ENCODE data around the gene TCP11L1. TPM values are rescaled to one million over a fixed set of nuclear protein-coding genes. Genes with fewer than 3 reads are reported as not detected.

TCP11L1 gene
- total RNA-seq, 1 experiment from 2014 or later, result 15.2 TPM

GRCh38 chr11:33068611-33069340 is 29.4 kb downstream of the TCP11L1 start:
- no peaks in the 10 kb centered on the region for H4K20me1 ChIP-seq (ENCODE audit: low read length)
- no peaks in the 10 kb centered on the region for H3K79me2 ChIP-seq (ENCODE audit: low read length)
- no peak for TF ChIP-seq EZH2 (IDR thresholded peaks at IDR 0.05; ENCODE audit: low read length, unreplicated experiment)
- no peak for TF ChIP-seq EZH2phosphoT487 (IDR thresholded peaks at IDR 0.05; ENCODE audit: borderline replicate concordance, low read length)
- TF ChIP-seq CTCF (conservative IDR thresholded peaks at IDR 0.05; ENCODE audit: low read depth, low read length), result no peak
- peaks cover 6% of the 10 kb centered on the region for H3K36me3 ChIP-seq (ENCODE audit: low read depth, low read length)
- no peak overlapping the region for H3K27ac ChIP-seq (ENCODE audit: low read length)
- H3K27me3 ChIP-seq (ENCODE audit: low read length), result no peaks in the 10 kb centered on the region
- DNase-seq, result no peak
- no peak overlapping the region for H2AFZ ChIP-seq (ENCODE audit: low read length)
- H3K9me2 ChIP-seq (replicated peaks; ENCODE audit: low read length), result no peaks in the 10 kb centered on the region
- intact Hi-C loops (cut with micrococcal nuclease), result loop anchor here (10.0 kb wide), 2 partner anchors 174 to 354 kb away; partner anchors contain the start of gene QSER1
- no peak overlapping the region for H3K4me2 ChIP-seq (ENCODE audit: low read length)
- H3K9ac ChIP-seq (ENCODE audit: low read length), result no peak overlapping the region
- POLR2A ChIA-PET (ENCODE audit: unreplicated experiment), result no interaction called here
- no peak for ATAC-seq
- H3K4me1 ChIP-seq (ENCODE audit: insufficient read depth, low read length), result no peaks in the 10 kb centered on the region
- BruUV-seq (replicated peaks), result no TSS peak
- H3K9me3 ChIP-seq (ENCODE audit: low read length), result no peaks in the 10 kb centered on the region
- H3F3A ChIP-seq (ENCODE audit: low read length, unreplicated experiment), result no peaks in the 10 kb centered on the region
- CTCF ChIA-PET, result no interaction called here
- no peak overlapping the region for H3K4me3 ChIP-seq (ENCODE audit: low read length)

- Histone ChIP-seq H3K4me3 (ENCODE audit: low read length) (no peak overlapping the region), H3K9me3 (ENCODE audit: low read length) (no peaks in the 10 kb centered on the region), H3K9me2 (replicated peaks; ENCODE audit: low read length) (no peaks in the 10 kb centered on the region), H3F3A (ENCODE audit: low read length, unreplicated experiment) (no peaks in the 10 kb centered on the region), H3K79me2 (ENCODE audit: low read length) (no peaks in the 10 kb centered on the region), H4K20me1 (ENCODE audit: low read length) (no peaks in the 10 kb centered on the region), H3K27me3 (ENCODE audit: low read length) (no peaks in the 10 kb centered on the region), H2AFZ (ENCODE audit: low read length) (no peak overlapping the region), H3K4me2 (ENCODE audit: low read length) (no peak overlapping the region), H3K4me1 (ENCODE audit: insufficient read depth, low read length) (no peaks in the 10 kb centered on the region), H3K9ac (ENCODE audit: low read length) (no peak overlapping the region), H3K36me3 (ENCODE audit: low read depth, low read length) (peaks cover 3% of the 10 kb centered on the region; the same call in 1 of the 2 replicates), H3K27ac (ENCODE audit: low read length) (no peak overlapping the region)
- ATAC-seq (no peak), DNase-seq (no peak)
- ChIA-PET POLR2A (ENCODE audit: unreplicated experiment) (no interaction called here), CTCF (no interaction called here)
- no TSS peak for BruUV-seq (replicated peaks)
- intact Hi-C loops (cut with micrococcal nuclease), result no loop called here
- TF ChIP-seq EZH2 (IDR thresholded peaks at IDR 0.05; ENCODE audit: low read length, unreplicated experiment) (no peak), CTCF (conservative IDR thresholded peaks at IDR 0.05; ENCODE audit: low read depth, low read length) (no peak), EZH2phosphoT487 (IDR thresholded peaks at IDR 0.05; ENCODE audit: borderline replicate concordance, low read length) (no peak)
Observed at GRCh38 chr11:33072465-33072864, 33.1 kb downstream of the TCP11L1 start.

- Histone ChIP-seq H3K4me1 (ENCODE audit: insufficient read depth, low read length) (no peaks in the 10 kb centered on the region), H3K9me2 (replicated peaks; ENCODE audit: low read length) (no peaks in the 10 kb centered on the region), H3K27ac (ENCODE audit: low read length) (no peak overlapping the region), H3K9ac (ENCODE audit: low read length) (no peak overlapping the region), H2AFZ (ENCODE audit: low read length) (no peak overlapping the region), H3K9me3 (ENCODE audit: low read length) (no peaks in the 10 kb centered on the region), H3F3A (ENCODE audit: low read length, unreplicated experiment) (no peaks in the 10 kb centered on the region), H3K4me3 (ENCODE audit: low read length) (no peak overlapping the region), H3K27me3 (ENCODE audit: low read length) (no peaks in the 10 kb centered on the region), H3K4me2 (ENCODE audit: low read length) (no peak overlapping the region), H3K36me3 (ENCODE audit: low read depth, low read length) (peaks cover 5% of the 10 kb centered on the region), H3K79me2 (ENCODE audit: low read length) (no peaks in the 10 kb centered on the region), H4K20me1 (ENCODE audit: low read length) (no peaks in the 10 kb centered on the region)
- DNase-seq, result no peak
- POLR2A ChIA-PET (ENCODE audit: unreplicated experiment), result no interaction called here
- no peak for TF ChIP-seq EZH2 (IDR thresholded peaks at IDR 0.05; ENCODE audit: low read length, unreplicated experiment)
- no peak for TF ChIP-seq EZH2phosphoT487 (IDR thresholded peaks at IDR 0.05; ENCODE audit: borderline replicate concordance, low read length)
- TF ChIP-seq CTCF (conservative IDR thresholded peaks at IDR 0.05; ENCODE audit: low read depth, low read length), result no peak
- ATAC-seq, result no peak
- intact Hi-C loops (cut with micrococcal nuclease), result no loop called here
- CTCF ChIA-PET, result no interaction called here
- no TSS peak for BruUV-seq (replicated peaks)
Observed at GRCh38 chr11:33083918-33084317, 44.5 kb downstream of the TCP11L1 start.

All from PC-3 (cell line).